ENCODE measurements around the gene INMT.

DNA sequence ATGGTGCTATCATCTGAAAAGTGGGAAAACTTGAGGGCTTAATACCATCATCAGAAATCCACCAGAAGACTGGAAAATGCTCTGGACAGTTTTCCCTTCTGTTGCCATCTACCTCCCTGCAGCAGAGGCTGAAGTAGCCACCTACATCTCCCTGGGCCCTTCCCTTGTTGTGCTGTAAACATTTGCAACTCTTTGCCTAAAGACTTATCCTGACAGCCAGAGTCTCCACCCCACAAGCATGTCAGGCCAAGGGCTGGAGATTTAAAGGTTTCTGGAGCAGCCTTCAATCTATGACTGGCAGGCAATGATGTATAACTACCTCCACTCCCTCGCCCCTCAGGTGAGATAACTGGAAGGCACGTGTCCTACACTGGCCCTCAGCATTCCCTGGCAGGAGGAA is 29.7 kb upstream of the INMT start:
- no peak for TF ChIP-seq PBX3 (CRISPR knock-in tag; IDR thresholded peaks at IDR 0.05)
- TF ChIP-seq, protein P1, sequence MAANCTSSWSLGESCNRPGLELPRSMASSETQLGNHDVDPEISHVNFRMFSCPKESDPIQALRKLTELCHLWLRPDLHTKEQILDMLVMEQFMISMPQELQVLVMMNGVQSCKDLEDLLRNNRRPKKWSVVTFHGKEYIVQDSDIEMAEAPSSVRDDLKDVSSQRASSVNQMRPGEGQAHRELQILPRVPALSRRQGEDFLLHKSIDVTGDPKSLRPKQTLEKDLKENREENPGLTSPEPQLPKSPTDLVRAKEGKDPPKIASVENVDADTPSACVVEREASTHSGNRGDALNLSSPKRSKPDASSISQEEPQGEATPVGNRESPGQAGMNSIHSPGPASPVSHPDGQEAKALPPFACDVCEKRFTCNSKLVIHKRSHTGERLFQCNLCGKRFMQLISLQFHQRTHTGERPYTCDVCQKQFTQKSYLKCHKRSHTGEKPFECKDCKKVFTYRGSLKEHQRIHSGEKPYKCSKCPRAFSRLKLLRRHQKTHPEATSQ (tag by site-specific recombination; IDR thresholded peaks at IDR 0.05), result no peak
- no peak for TF ChIP-seq MYNN (tag by site-specific recombination; IDR thresholded peaks at IDR 0.05; ENCODE audit: borderline replicate concordance)
- no peak for TF ChIP-seq REST (tag by site-specific recombination; IDR thresholded peaks at IDR 0.05)
- TF ChIP-seq CTCF (tag by site-specific recombination; IDR thresholded peaks at IDR 0.05), result no peak
- TF ChIP-seq ZNF121 (tag by site-specific recombination; IDR thresholded peaks at IDR 0.05), result no peak
- no peak for TF ChIP-seq ZNF560 (tag by site-specific recombination; IDR thresholded peaks at IDR 0.05; ENCODE audit: borderline replicate concordance)
- no peak for TF ChIP-seq OSR2 (tag by site-specific recombination; IDR thresholded peaks at IDR 0.05)
- no peak for TF ChIP-seq ZNF626 (tag by site-specific recombination; IDR thresholded peaks at IDR 0.05)
- no peak for TF ChIP-seq ZNF658 (tag by site-specific recombination; IDR thresholded peaks at IDR 0.05)
- no peak for TF ChIP-seq ZNF416 (tag by site-specific recombination; IDR thresholded peaks at IDR 0.05)
- no peak for TF ChIP-seq ZFP37 (tag by site-specific recombination; IDR thresholded peaks at IDR 0.05)
- no peak for TF ChIP-seq ZSCAN30 (tag by site-specific recombination; IDR thresholded peaks at IDR 0.05)
- no peak for TF ChIP-seq SP3 (tag by site-specific recombination; IDR thresholded peaks at IDR 0.05)

Measured in HEK293 (cell line).